ENCODE data around the gene CHCHD3. TPM values are rescaled to one million over a fixed set of nuclear protein-coding genes. Genes with fewer than 3 reads are reported as not detected.

CHCHD3 gene
- total and polyA plus RNA-seq, 2 donors: 22.5 to 56.6 TPM

GRCh38 chr7:132743974-132744373, 337.9 kb downstream of the CHCHD3 start:
- 95% methylated on average over 2 of the region's 2 CpGs for WGBS
- Histone ChIP-seq H3K27me3 (ENCODE audit: control insufficient read depth in 2 of 2, insufficient read depth in 1 of 2, low read length in 1 of 2) (no peaks in the 10 kb centered on the region), H3K4me3 (ENCODE audit: low read length in 2 of 2) (no peak overlapping the region), H3K4me1 (ENCODE audit: control insufficient read depth in 2 of 2, insufficient read depth in 2 of 2, low read length in 2 of 2) (no peaks in the 10 kb centered on the region), H3K36me3 (ENCODE audit: control insufficient read depth in 2 of 2, insufficient read depth in 2 of 2, low read length in 1 of 2) (no peaks in the 10 kb centered on the region), H3K27ac (ENCODE audit: low read depth in 1 of 2, low read length in 1 of 2) (no peak overlapping the region), H3K9me3 (ENCODE audit: control insufficient read depth in 2 of 2, insufficient read depth in 1 of 2, low read length in 1 of 2) (no peaks in the 10 kb centered on the region)
- DNase-seq (ENCODE audit: low read depth in 6 of 9, low spot score in 9 of 9): no peak

- DNase-seq (ENCODE audit: low read depth in 6 of 9, low spot score in 9 of 9): no peak
- Histone ChIP-seq H3K9me3 (ENCODE audit: control insufficient read depth in 2 of 2, insufficient read depth in 1 of 2, low read length in 1 of 2) (no peaks in the 10 kb centered on the region), H3K27ac (ENCODE audit: low read depth in 1 of 2, low read length in 1 of 2) (no peak overlapping the region), H3K36me3 (ENCODE audit: control insufficient read depth in 2 of 2, insufficient read depth in 2 of 2, low read length in 1 of 2) (no peaks in the 10 kb centered on the region), H3K4me1 (ENCODE audit: control insufficient read depth in 2 of 2, insufficient read depth in 2 of 2, low read length in 2 of 2) (no peaks in the 10 kb centered on the region), H3K27me3 (ENCODE audit: control insufficient read depth in 2 of 2, insufficient read depth in 1 of 2, low read length in 1 of 2) (no peaks in the 10 kb centered on the region), H3K4me3 (ENCODE audit: low read length in 2 of 2) (no peak overlapping the region)
- WGBS: 88% methylated on average over 4 of the region's 4 CpGs
Observed at GRCh38 chr7:132742189-132742612, 339.7 kb downstream of the CHCHD3 start.

GRCh38 chr7:132740176-132740575, 341.7 kb downstream of the CHCHD3 start:
- WGBS: 72% methylated on average over 5 of the region's 5 CpGs
- DNase-seq (ENCODE audit: low read depth in 6 of 9, low spot score in 9 of 9): no peak
- no peak overlapping the region for H3K27ac ChIP-seq (ENCODE audit: low read depth in 1 of 2, low read length in 1 of 2)
- H3K36me3 ChIP-seq (ENCODE audit: control insufficient read depth in 2 of 2, insufficient read depth in 2 of 2, low read length in 1 of 2): no peaks in the 10 kb centered on the region
- H3K4me3 ChIP-seq (ENCODE audit: low read length in 2 of 2): no peak overlapping the region
- no peaks in the 10 kb centered on the region for H3K9me3 ChIP-seq (ENCODE audit: control insufficient read depth in 2 of 2, insufficient read depth in 1 of 2, low read length in 1 of 2)
- no peaks in the 10 kb centered on the region for H3K27me3 ChIP-seq (ENCODE audit: control insufficient read depth in 2 of 2, insufficient read depth in 1 of 2, low read length in 1 of 2)
- no peaks in the 10 kb centered on the region for H3K4me1 ChIP-seq (ENCODE audit: control insufficient read depth in 2 of 2, insufficient read depth in 2 of 2, low read length in 2 of 2)

GRCh38 chr7:132739271-132739955, 342.5 kb downstream of the CHCHD3 start:
- H3K36me3 ChIP-seq (ENCODE audit: control insufficient read depth in 2 of 2, insufficient read depth in 2 of 2, low read length in 1 of 2): no peaks in the 10 kb centered on the region
- H3K27me3 ChIP-seq (ENCODE audit: control insufficient read depth in 2 of 2, insufficient read depth in 1 of 2, low read length in 1 of 2): no peaks in the 10 kb centered on the region
- WGBS: 86% methylated on average over 5 of the region's 5 CpGs
- H3K4me3 ChIP-seq (ENCODE audit: low read length in 2 of 2): no peak overlapping the region
- H3K4me1 ChIP-seq (ENCODE audit: control insufficient read depth in 2 of 2, insufficient read depth in 2 of 2, low read length in 2 of 2): no peaks in the 10 kb centered on the region
- DNase-seq (ENCODE audit: low read depth in 6 of 9, low spot score in 9 of 9): no peak
- H3K27ac ChIP-seq (ENCODE audit: low read depth in 1 of 2, low read length in 1 of 2): no peak overlapping the region
- no peaks in the 10 kb centered on the region for H3K9me3 ChIP-seq (ENCODE audit: control insufficient read depth in 2 of 2, insufficient read depth in 1 of 2, low read length in 1 of 2)

GRCh38 chr7:132738254-132738653, 343.6 kb downstream of the CHCHD3 start:
- no peak overlapping the region for H3K4me3 ChIP-seq (ENCODE audit: low read length in 2 of 2)
- no peaks in the 10 kb centered on the region for H3K4me1 ChIP-seq (ENCODE audit: control insufficient read depth in 2 of 2, insufficient read depth in 2 of 2, low read length in 2 of 2)
- no peak for DNase-seq (ENCODE audit: low read depth in 6 of 9, low spot score in 9 of 9)
- no peaks in the 10 kb centered on the region for H3K36me3 ChIP-seq (ENCODE audit: control insufficient read depth in 2 of 2, insufficient read depth in 2 of 2, low read length in 1 of 2)
- H3K27me3 ChIP-seq (ENCODE audit: control insufficient read depth in 2 of 2, insufficient read depth in 1 of 2, low read length in 1 of 2): no peaks in the 10 kb centered on the region
- 83% methylated on average over 2 of the region's 2 CpGs for WGBS
- no peak overlapping the region for H3K27ac ChIP-seq (ENCODE audit: low read depth in 1 of 2, low read length in 1 of 2)
- H3K9me3 ChIP-seq (ENCODE audit: control insufficient read depth in 2 of 2, insufficient read depth in 1 of 2, low read length in 1 of 2): no peaks in the 10 kb centered on the region

- no peak for DNase-seq (ENCODE audit: low read depth in 6 of 9, low spot score in 9 of 9)
- WGBS: 97% methylated on average over 3 of the region's 3 CpGs
- Histone ChIP-seq H3K9me3 (ENCODE audit: control insufficient read depth in 2 of 2, insufficient read depth in 1 of 2, low read length in 1 of 2) (no peaks in the 10 kb centered on the region), H3K4me1 (ENCODE audit: control insufficient read depth in 2 of 2, insufficient read depth in 2 of 2, low read length in 2 of 2) (no peaks in the 10 kb centered on the region), H3K4me3 (ENCODE audit: low read length in 2 of 2) (no peak overlapping the region), H3K36me3 (ENCODE audit: control insufficient read depth in 2 of 2, insufficient read depth in 2 of 2, low read length in 1 of 2) (no peaks in the 10 kb centered on the region), H3K27ac (ENCODE audit: low read depth in 1 of 2, low read length in 1 of 2) (no peak overlapping the region), H3K27me3 (ENCODE audit: control insufficient read depth in 2 of 2, insufficient read depth in 1 of 2, low read length in 1 of 2) (no peaks in the 10 kb centered on the region)
Observed at GRCh38 chr7:132735476-132735875, 346.4 kb downstream of the CHCHD3 start.

Other genes starting within 250 kb of the CHCHD3 start
- gene EXOC4, start 171.0 kb upstream of the CHCHD3 start, total RNA-seq: 51.2 TPM
- 25.5 TPM for gene EXOC4, start 171.0 kb upstream of the CHCHD3 start, polyA plus RNA-seq